GM15510 (cell line): ENCODE results near the gene EVI5L.

Experiments used
- POLR2A ChIP-seq: IDR thresholded peaks from 3 replicates; pipeline ENCODE4 v1.6.1; 2011; ENCODE audit warnings: borderline replicate concordance; ENCODE audit not compliant: insufficient read length; ENCODE audit errors: extremely low read depth

The EVI5L gene

DNA sequence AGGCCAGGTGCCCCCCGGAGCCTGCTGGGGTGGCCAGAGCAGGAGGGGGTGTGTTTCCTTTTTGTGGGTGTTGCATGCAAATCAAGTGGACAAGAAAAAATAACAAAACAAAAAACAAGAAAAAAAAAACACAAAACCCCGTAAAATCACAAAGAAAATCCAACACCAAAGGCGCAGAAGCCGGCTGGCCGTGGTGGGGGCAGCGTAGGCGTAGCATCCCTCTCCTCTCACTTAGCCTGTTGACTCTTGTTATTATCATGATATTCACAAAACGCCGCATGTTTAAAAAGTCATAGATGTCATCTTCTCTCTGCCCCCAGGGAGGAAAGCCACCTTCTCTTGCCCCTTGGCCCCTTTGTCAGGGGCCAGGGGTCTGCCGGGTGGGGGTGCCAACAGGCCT lies 83.6 kb downstream of the EVI5L start:
- TF ChIP-seq POLR2A: no peak

GRCh38 chr19:7914099-7914498 lies 84.1 kb downstream of the EVI5L start:
- TF ChIP-seq POLR2A: no peak
